ENCODE measurements around the gene HIVEP3. TPM values are rescaled to one million over a fixed set of nuclear protein-coding genes. Genes with fewer than 3 reads are reported as not detected.
"Not testable (repeated sequence)": the region's sequence is repeated elsewhere in the genome, so short reads cannot be mapped to it uniquely, and the experiment has no call there.

The HIVEP3 gene
- total and polyA plus RNA-seq, 2 donors: 2.8 to 3.1 TPM

- Histone ChIP-seq H3K27ac (ENCODE audit: low read depth) (no peak overlapping the region), H3K36me3 (ENCODE audit: insufficient read depth) (no peaks in the 10 kb centered on the region), H3K4me1 (ENCODE audit: insufficient read depth) (no peaks in the 10 kb centered on the region), H3K4me3 (ENCODE audit: low read depth, low read length) (no peak overlapping the region)
- no peak for DNase-seq (ENCODE audit: extremely low spot score)
- 84% methylated on average over 5 of the region's 5 CpGs for WGBS
Measured at GRCh38 chr1:41700581-41700980, 218.1 kb downstream of the HIVEP3 start.

GRCh38 chr1:41699861-41700248 is 218.9 kb downstream of the HIVEP3 start:
- no peak for DNase-seq (ENCODE audit: extremely low spot score)
- Histone ChIP-seq H3K4me1 (ENCODE audit: insufficient read depth) (no peaks in the 10 kb centered on the region), H3K36me3 (ENCODE audit: insufficient read depth) (no peaks in the 10 kb centered on the region), H3K27ac (ENCODE audit: low read depth) (no peak overlapping the region), H3K4me3 (ENCODE audit: low read depth, low read length) (no peak overlapping the region)
- 96% methylated on average over 6 of the region's 6 CpGs for WGBS

GRCh38 chr1:41698916-41699860 is 219.5 kb downstream of the HIVEP3 start:
- Histone ChIP-seq H3K4me1 (ENCODE audit: insufficient read depth) (no peaks in the 10 kb centered on the region), H3K4me3 (ENCODE audit: low read depth, low read length) (no peak overlapping the region), H3K36me3 (ENCODE audit: insufficient read depth) (no peaks in the 10 kb centered on the region), H3K27ac (ENCODE audit: low read depth) (no peak overlapping the region)
- 92% methylated on average over 19 of the region's 19 CpGs for WGBS
- DNase-seq (ENCODE audit: extremely low spot score): no peak

- no peak for DNase-seq (ENCODE audit: extremely low spot score)
- Histone ChIP-seq H3K27ac (ENCODE audit: low read depth) (no peak overlapping the region), H3K4me1 (ENCODE audit: insufficient read depth) (no peaks in the 10 kb centered on the region), H3K36me3 (ENCODE audit: insufficient read depth) (no peaks in the 10 kb centered on the region), H3K4me3 (ENCODE audit: low read depth, low read length) (no peak overlapping the region)
- 95% methylated on average over 9 of the region's 9 CpGs for WGBS
Measured at GRCh38 chr1:41696381-41696780, 222.3 kb downstream of the HIVEP3 start.

- Histone ChIP-seq H3K4me3 (ENCODE audit: low read depth, low read length) (no peak overlapping the region), H3K36me3 (ENCODE audit: insufficient read depth) (no peaks in the 10 kb centered on the region), H3K4me1 (ENCODE audit: insufficient read depth) (no peaks in the 10 kb centered on the region), H3K27ac (ENCODE audit: low read depth) (no peak overlapping the region)
- WGBS: 87% methylated on average over 3 of the region's 3 CpGs
- no peak for DNase-seq (ENCODE audit: extremely low spot score)
Measured at GRCh38 chr1:41695118-41695745, 223.5 kb downstream of the HIVEP3 start.

GRCh38 chr1:41691966-41692365 is 226.8 kb downstream of the HIVEP3 start:
- DNase-seq (ENCODE audit: extremely low spot score): not testable (repeated sequence)
- 94% methylated on average over 10 of the region's 10 CpGs for WGBS

GRCh38 chr1:41691424-41691823 is 227.3 kb downstream of the HIVEP3 start:
- WGBS: 87% methylated on average over 2 of the region's 2 CpGs
- H3K4me3 ChIP-seq (ENCODE audit: low read depth, low read length): no peak overlapping the region
- DNase-seq (ENCODE audit: extremely low spot score): no peak
- no peak overlapping the region for H3K27ac ChIP-seq (ENCODE audit: low read depth)
- no peaks in the 10 kb centered on the region for H3K4me1 ChIP-seq (ENCODE audit: insufficient read depth)
- H3K36me3 ChIP-seq (ENCODE audit: insufficient read depth): no peaks in the 10 kb centered on the region

More at GRCh38 chr1:41691966-41692365, 226.8 kb downstream of the HIVEP3 start:
- not testable (repeated sequence) for H3K36me3 ChIP-seq (ENCODE audit: insufficient read depth); H3K27ac ChIP-seq (ENCODE audit: low read depth); H3K4me3 ChIP-seq (ENCODE audit: low read depth, low read length); H3K4me1 ChIP-seq (ENCODE audit: insufficient read depth)

GRCh38 chr1:41690331-41690730 is 228.4 kb downstream of the HIVEP3 start:
- WGBS: 93% methylated on average over 8 of the region's 8 CpGs
- H3K27ac ChIP-seq (ENCODE audit: low read depth): no peak overlapping the region
- H3K36me3 ChIP-seq (ENCODE audit: insufficient read depth): no peaks in the 10 kb centered on the region
- H3K4me3 ChIP-seq (ENCODE audit: low read depth, low read length): no peak overlapping the region
- no peaks in the 10 kb centered on the region for H3K4me1 ChIP-seq (ENCODE audit: insufficient read depth)
- no peak for DNase-seq (ENCODE audit: extremely low spot score)

GRCh38 chr1:41689558-41689981 is 229.2 kb downstream of the HIVEP3 start:
- no peaks in the 10 kb centered on the region for H3K36me3 ChIP-seq (ENCODE audit: insufficient read depth)
- H3K4me1 ChIP-seq (ENCODE audit: insufficient read depth): no peaks in the 10 kb centered on the region
- WGBS: 75% methylated on average over 7 of the region's 7 CpGs
- no peak overlapping the region for H3K4me3 ChIP-seq (ENCODE audit: low read depth, low read length)
- no peak for DNase-seq (ENCODE audit: extremely low spot score)
- no peak overlapping the region for H3K27ac ChIP-seq (ENCODE audit: low read depth)

- Histone ChIP-seq H3K27ac (ENCODE audit: low read depth) (no peak overlapping the region), H3K36me3 (ENCODE audit: insufficient read depth) (no peaks in the 10 kb centered on the region), H3K4me1 (ENCODE audit: insufficient read depth) (no peaks in the 10 kb centered on the region), H3K4me3 (ENCODE audit: low read depth, low read length) (no peak overlapping the region)
- DNase-seq (ENCODE audit: extremely low spot score): no peak
- 92% methylated on average over 10 of the region's 10 CpGs for WGBS
Measured at GRCh38 chr1:41689139-41689538, 229.6 kb downstream of the HIVEP3 start.

- no peaks in the 10 kb centered on the region for H3K36me3 ChIP-seq (ENCODE audit: insufficient read depth)
- no peak overlapping the region for H3K4me3 ChIP-seq (ENCODE audit: low read depth, low read length)
- H3K27ac ChIP-seq (ENCODE audit: low read depth): no peak overlapping the region
- no peaks in the 10 kb centered on the region for H3K4me1 ChIP-seq (ENCODE audit: insufficient read depth)
- no peak for DNase-seq (ENCODE audit: extremely low spot score)
- WGBS: 92% methylated on average over 1 of the region's 1 CpG
Measured at GRCh38 chr1:41687007-41687406, 231.7 kb downstream of the HIVEP3 start.

GRCh38 chr1:41683681-41684500 is 234.8 kb downstream of the HIVEP3 start:
- H3K27ac ChIP-seq (ENCODE audit: low read depth): no peak overlapping the region
- no peak overlapping the region for H3K4me3 ChIP-seq (ENCODE audit: low read depth, low read length)
- no peaks in the 10 kb centered on the region for H3K36me3 ChIP-seq (ENCODE audit: insufficient read depth)
- no peak for DNase-seq (ENCODE audit: extremely low spot score)
- no peaks in the 10 kb centered on the region for H3K4me1 ChIP-seq (ENCODE audit: insufficient read depth)
- WGBS: 80% methylated on average over 4 of the region's 4 CpGs

- H3K36me3 ChIP-seq (ENCODE audit: insufficient read depth): no peaks in the 10 kb centered on the region
- H3K27ac ChIP-seq (ENCODE audit: low read depth): no peak overlapping the region
- no peak for DNase-seq (ENCODE audit: extremely low spot score)
- no peak overlapping the region for H3K4me3 ChIP-seq (ENCODE audit: low read depth, low read length)
- WGBS: 89% methylated on average over 6 of the region's 6 CpGs
- H3K4me1 ChIP-seq (ENCODE audit: insufficient read depth): no peaks in the 10 kb centered on the region
Measured at GRCh38 chr1:41682845-41683625, 235.7 kb downstream of the HIVEP3 start.

Data from urinary bladder (tissue), 4 donors.